ENCODE results near the gene IL16. TPM values are rescaled to one million over a fixed set of nuclear protein-coding genes. Genes with fewer than 3 reads are reported as not detected.

The IL16 gene
- total RNA-seq, 2 experiments from 2014 or later, result 80.8 to 83.2 TPM

DNA sequence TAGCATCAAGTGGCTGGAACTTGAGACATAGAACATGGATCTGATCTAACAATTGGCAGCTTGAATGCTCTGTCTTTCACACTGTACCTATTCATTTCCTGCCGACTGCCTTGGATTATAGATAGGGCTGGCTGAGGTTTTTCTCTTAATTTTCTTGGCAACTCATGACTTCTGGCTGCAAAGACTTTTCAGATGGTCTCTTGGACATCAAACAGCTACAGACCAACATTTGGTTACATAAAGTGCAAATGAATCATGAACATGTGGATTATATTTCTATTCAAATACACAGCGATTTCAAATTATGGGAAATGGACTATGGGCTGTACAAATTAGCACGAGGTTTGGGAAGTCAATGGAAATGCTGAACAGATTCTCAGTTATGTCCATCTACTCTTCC, 26.2 kb upstream of the IL16 start:
- CTCF ChIA-PET, result interaction anchor here (0.6 to 1.3 kb wide), 2 partner anchors 41 to 96 kb away, joined by 4 read pairs; no protein-coding TSS in a partner anchor
- POLR2A ChIA-PET, result no interaction called here

DNA sequence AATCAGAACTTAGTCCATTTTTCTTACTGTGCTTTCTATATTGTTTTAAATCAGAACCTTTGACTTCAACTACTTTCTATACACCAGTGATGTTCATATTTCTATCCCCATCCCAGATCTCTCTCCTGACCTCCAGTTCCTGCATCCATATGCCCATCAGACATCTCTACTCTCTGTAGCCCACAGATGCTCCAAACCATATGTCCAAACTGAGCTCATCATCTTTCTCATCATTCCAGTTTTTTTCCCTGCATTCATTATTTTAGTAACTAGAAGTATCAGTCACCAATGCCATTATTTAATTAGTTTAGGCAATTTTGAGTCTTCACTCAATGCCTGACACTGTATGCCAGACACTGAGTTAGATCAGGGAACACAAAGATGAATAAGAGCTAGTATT, 25.4 kb upstream of the IL16 start:
- POLR2A ChIA-PET, result no interaction called here
- CTCF ChIA-PET, result interaction anchor here (0.6 to 1.3 kb wide), 2 partner anchors 42 to 95 kb away, joined by 4 read pairs; no protein-coding TSS in a partner anchor

DNA sequence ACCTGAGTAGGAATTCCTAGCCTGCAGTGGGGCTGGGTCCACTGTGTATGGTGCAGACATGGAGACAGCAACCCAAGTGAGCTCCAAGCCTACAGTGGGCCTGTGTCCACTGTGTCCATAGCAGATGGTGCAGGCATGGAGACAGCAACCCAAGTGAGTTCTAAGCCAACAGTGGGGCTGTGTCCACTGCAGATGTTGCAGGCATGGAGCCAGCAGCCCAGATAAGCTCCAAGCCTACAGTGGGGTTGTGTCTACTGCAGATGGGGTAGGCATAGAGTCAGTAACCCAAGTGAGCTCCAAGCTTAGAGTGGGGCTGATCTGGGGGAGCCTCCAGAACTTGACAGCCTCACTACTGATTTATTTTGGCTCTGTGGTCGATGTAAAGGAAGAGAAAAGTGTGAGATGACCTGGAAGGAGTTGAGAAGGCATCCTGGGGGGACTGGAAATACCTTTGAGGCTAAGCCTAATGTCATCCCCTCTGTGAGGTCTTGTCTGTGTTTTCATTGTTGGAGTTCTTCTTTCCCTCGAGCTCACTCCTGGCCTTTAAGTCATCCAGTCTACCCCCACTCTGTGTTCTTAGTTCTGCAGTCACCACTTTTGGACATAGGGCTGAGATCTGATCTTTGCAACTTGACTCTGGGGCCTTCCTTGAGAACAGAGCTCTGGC, 22.4 kb upstream of the IL16 start:
- CTCF ChIA-PET, result interaction anchor here (2.1 kb wide), 1 partner anchor 92 kb away, joined by 7 read pairs; no protein-coding TSS in a partner anchor
- POLR2A ChIA-PET, result no interaction called here

DNA sequence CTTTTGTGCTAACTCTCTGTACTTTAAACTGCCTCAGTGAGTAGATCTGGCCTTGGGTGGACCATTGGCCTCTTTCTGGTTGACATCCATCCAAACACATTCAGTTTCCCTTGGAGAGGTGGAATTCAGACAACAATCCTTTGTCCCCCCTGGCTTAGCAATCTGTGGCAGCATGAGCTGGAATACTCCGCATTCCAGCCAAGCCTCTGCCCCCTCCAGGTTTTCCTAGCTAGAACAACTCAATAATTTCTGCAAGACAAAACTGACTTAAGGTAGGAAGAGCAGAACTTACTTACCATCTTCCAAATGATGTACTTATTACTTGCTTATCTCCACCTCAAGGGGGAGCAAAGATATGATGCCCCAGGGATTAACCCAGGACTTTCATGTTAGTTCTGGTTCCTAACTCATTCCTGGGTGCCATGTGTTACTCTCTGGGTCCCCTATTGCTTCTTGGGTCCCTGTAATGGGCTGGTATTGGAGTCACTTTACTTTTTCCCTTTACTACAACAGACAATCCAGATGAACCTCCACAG, 21.8 kb upstream of the IL16 start:
- POLR2A ChIA-PET, result no interaction called here
- CTCF ChIA-PET, result interaction anchor here (0.6 to 2.1 kb wide), 2 partner anchors 91 to 169 kb away, joined by 5 to 7 read pairs; no protein-coding TSS in a partner anchor

DNA sequence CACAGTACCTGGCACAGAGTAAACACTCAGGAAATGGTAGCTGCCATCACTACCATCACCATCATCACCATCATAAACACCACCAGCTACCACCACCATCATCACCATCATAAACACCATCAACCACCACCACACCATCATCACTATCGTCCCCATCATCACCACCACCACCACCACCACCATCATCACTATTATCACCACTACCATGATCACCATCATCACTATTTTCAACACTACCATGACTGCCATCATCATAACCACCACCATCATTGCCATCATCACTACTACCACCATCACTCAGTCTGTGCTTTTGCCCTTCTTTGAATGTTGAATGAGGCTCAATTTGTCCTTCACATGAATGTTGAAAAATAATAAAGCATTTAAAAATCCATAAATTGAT, 21.2 kb upstream of the IL16 start:
- CTCF ChIA-PET, result interaction anchor here (2.1 kb wide), 1 partner anchor 91 kb away, joined by 7 read pairs; no protein-coding TSS in a partner anchor

DNA sequence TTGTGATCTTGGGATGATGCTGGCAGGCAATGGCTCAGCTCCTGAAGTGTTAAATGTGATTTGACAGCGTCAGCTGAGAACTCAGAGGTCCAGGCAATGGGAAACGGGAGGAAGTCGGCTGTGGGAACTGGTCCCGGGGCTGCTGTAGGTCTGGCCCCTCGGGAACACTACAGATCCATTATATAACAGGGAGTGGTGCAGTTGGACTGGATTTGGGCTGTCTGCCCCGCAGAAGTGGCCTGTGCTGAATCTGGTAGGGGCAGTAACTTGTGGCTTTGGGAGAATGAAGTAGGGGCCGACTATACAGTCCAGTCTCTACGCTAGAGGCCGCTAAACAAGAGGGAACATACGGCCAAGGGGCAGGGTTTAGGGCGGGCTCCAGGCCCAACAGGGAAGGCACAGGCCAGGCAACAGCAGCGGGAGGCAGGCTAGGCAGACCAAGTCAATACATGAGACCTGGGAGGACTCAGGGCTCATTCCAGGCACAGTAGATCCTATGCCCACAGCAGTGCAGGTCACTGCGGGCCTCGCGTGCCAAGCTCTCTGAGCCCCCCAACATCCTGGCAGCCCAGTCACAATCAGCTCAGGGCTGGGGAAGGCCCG, 20.3 kb upstream of the IL16 start:
- CTCF ChIA-PET, result interaction anchor here (1.0 to 2.1 kb wide), 2 partner anchors 13 to 90 kb away, joined by 3 to 7 read pairs; no protein-coding TSS in a partner anchor
- POLR2A ChIA-PET, result no interaction called here

More for the DNA sequence above, 21.2 kb upstream of the IL16 start:
- POLR2A ChIA-PET, result no interaction called here

DNA sequence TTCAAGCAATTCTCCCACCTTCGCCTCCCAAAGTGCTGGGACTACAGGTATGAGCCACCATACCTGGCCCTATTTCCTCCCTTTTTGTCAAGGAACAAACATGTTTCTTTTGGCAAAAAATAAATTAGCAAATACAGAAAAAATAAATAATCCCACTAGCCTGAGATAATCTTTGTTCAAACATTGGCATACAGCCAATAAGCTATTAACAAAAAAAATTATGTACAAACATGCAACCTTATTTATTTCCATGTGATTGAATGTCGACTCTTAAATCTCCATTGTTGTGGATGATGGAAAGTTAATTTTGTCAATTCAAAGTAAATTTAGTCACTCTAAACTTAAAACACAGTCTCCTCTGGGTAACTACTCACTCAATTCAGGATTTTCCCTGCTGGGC, 18.3 kb upstream of the IL16 start:
- ChIA-PET CTCF (interaction anchor here (1.3 kb wide), 1 partner anchor 88 kb away, joined by 3 read pairs; no protein-coding TSS in a partner anchor), POLR2A (no interaction called here)

DNA sequence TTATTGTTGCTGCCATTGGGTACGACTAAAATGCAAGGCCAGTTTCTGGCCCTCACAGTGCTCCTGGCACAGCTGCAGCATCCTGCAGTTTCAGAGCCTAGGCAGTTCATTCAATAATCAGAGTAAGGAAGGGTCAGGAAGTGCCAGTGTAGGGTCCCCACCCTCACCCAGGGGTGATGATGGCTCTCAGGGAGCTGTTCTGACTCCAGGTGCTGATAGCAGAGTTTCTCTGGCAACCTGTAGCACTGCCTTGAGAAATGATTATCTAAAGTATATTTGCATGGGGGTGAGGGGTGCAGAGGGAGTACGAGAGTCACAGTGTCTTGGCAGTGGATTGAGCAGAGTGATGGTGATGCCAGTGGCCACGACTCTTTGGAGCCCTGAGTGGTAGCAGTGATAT, 15.5 kb upstream of the IL16 start:
- ChIA-PET CTCF (no interaction called here), POLR2A (no interaction called here)

DNA sequence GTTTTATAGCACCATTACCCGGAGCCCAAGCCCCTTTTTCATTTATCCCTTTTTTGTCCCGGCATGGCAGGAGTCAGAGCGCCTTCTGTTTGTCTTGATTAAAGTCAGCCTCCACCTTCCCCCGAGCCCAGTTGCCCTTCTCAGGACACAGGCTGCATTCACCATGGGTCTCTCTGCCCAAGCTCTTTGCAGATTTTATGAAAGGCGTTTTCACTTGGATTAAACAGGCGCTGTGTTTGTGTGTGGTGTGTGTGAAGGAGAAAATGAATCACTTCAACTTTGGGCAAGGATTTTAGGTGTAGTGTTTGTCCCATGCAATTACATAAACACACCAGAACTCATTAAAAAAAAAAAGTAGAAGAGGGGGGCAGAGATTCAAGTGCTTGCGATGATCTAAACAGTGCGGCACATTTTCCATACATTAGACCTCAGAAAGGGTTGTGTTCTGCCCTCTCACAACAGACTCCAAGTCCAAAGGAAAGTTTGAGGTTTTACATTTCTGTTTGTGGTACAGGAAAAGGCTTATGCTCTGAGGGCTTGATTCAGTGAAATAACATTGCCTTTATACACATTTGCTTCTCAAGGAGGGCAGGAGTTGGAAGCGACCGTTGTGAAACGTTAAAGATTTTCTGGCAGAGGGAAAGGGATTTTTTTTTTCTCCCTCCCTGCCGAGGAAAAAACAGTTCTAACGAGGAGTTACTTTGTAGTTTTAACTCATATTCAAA, 14.5 kb upstream of the IL16 start:
- POLR2A ChIA-PET, result no interaction called here
- CTCF ChIA-PET, result no interaction called here

DNA sequence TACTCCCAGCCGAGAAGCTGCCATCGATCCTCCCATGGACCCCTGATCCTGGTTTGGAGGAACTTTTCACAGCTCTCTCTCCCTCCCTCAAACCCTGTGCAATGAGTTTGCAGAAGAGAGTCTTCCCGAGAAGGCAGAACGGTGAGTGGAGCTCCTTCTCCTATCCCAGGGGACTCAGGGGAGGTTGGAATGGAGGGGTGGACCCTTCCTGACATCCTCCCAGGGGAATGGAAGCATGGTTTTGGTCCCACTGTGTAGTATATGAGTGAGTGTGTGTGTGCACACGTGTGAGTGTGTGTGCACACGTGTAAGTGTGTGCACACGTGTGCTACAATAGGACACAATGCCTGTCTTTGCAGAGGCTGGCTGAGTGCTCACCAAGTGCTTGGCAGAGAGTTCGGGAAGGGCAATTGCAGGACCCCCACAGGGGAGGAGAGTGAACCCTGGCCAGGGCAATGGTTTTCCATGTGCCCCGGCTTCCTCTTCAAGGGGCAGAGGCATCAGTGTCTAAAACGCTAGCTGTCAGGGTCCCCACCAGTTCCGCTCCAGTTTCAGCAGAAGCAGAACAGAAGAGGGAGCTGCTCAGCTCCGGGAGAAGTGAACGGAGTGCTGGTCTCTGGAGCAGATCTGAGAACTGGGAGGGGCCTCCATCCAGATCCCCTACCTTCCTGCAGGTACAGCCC, 13.8 kb upstream of the IL16 start:
- ChIA-PET CTCF (no interaction called here), POLR2A (no interaction called here)

DNA sequence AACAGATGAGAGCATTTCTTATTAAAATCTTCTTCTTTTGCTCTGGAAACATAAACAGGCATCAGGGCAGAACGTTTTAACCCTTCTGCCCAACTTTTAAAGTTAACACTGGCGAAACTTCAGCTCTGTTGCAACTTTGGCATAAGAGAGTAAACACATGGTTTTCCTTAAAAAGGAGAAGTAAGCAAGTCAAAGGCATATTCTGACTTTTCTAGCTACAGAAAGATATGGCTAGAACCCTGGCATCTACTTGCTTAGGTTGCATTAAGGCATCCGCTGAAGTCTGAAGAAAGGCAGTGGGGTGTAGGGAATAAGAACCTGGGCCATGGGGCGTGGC, 13.3 kb upstream of the IL16 start:
- ChIA-PET CTCF (no interaction called here), POLR2A (no interaction called here)

DNA sequence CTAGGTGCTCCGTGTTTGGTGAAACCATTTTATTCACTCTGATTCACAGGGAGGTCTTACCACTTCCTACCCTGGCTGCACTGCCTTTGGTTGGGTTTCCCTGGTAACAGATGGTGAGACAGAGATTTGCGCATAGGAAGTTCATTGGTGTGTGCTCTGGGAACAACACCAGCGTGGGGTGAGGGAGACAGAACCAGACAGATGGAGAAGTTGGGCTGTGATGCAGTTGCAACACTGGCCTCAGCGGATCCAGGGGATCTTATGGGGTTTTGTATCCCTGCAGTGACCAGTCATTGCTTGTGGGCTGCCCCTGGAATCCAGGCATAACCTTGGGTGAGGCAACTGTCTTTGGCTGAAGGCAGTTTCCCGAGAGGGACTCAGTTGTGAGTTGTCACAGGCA, 12.5 kb upstream of the IL16 start:
- POLR2A ChIA-PET, result no interaction called here
- CTCF ChIA-PET, result no interaction called here

DNA sequence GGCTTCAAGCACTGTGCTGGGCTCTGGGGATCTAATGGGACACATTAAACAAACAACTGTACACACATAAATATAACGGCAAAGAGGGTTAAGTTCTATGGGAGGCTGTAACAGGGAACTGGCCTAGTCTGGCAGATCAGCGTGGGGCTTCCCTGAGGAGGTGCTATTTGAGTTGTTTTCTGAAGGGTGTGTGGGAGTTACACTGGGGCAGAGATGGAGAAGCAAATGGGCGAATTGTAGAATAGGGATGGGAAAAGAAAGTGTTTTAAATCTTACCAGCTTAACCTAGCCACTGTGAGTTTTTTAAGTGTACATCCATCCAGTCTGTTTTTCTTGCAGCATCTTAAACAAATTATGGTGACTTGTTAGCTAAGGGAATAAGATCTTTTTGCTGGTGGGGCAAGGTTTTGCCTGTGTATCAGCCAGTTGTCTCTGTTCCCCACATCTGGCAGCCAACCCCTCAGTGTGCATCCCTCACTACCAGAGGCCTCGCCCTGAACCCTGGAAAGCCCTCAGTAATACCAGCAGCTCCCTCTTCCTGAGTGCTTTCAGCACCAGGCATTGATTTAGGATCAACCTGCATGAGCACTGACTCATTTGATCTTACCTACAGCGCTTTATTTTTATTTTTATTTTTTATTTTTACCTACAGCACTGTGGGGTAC, 10.9 kb upstream of the IL16 start:
- POLR2A ChIA-PET, result no interaction called here
- CTCF ChIA-PET, result no interaction called here

DNA sequence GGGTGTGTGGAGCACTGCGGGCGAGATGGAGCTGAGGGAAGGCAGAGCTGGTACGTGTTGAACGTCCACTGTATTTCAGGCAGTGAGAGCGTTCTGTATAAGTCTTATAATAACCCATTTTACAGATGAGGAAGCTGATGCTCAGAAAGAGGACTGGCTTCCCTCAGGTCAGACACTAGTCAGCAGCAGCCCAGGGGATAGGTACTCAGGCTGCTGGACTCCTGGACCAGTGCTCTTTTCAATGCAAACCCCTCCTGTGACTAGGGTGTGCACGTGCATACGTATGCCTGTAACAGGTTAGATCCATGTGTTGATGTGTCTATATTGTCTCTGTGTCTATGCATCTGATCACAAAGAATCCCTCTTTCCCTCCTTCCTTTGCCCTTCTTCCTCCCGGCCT, 8.3 kb upstream of the IL16 start:
- POLR2A ChIA-PET, result no interaction called here
- CTCF ChIA-PET, result interaction anchor here (1.1 kb wide), 1 partner anchor 12 kb away, joined by 3 read pairs; no protein-coding TSS in a partner anchor

DNA sequence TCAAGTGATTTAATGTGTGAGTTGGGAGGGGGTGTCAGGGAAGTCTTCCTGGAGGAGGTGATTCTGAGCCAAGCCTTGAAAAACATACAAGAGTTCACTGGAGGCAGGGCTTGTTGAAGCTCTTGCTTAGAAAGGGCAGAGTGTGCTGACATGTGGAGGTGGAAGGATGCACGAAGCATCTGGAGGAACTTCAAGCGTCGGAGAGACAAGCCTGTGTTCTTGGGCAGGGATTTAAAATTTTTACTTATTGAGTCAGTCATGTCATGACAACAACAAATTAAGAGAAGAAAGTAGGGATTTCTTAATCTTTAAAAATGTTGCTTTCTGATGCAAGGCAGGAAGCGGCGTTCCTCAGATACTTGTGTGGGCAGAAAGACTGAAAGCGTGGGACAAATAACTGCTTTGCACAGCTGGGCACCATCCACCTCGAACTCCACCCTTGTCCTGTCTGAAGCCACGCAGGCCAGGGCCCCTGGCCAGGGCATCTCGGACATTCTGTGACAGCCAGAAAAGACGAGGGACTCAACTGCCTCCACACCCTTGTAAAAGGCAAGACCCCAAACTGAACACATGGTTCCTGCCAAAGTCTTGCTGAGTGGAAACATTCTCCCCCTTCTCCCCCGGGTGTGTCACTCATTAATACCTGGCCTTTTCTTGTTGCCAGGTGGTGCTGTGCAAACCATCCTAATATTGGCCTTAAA, 6.9 kb upstream of the IL16 start:
- POLR2A ChIA-PET, result no interaction called here
- CTCF ChIA-PET, result interaction anchor here (1.1 kb wide), 1 partner anchor 14 kb away, joined by 3 read pairs; no protein-coding TSS in a partner anchor

DNA sequence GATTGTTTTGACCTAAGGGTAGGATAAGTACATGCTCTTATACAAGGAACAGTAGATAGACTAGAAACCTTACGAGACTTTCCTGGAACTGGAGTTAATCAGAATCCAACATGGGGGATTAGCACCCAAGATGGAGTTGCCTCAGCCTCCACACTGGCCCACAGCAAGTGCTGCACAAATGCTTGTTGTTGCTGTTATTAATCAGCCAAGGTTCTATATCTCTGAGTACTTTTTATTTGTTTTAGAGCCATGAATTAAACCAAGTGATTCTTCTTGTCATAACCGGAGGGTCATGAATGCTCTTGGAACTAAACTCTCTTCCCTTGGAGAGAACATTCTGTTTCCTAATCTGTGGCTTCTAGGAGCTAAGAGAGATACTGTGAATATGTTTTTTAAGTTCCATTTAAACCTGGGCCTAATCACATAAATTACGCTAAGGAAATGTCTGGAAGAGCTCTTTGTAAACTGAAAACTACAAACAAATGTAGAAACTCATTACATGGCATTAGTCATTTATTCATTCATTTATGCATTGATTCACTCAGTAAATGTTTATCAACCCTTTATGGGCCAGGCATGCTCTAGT, 5.7 kb upstream of the IL16 start:
- ChIA-PET CTCF (no interaction called here), POLR2A (no interaction called here)

DNA sequence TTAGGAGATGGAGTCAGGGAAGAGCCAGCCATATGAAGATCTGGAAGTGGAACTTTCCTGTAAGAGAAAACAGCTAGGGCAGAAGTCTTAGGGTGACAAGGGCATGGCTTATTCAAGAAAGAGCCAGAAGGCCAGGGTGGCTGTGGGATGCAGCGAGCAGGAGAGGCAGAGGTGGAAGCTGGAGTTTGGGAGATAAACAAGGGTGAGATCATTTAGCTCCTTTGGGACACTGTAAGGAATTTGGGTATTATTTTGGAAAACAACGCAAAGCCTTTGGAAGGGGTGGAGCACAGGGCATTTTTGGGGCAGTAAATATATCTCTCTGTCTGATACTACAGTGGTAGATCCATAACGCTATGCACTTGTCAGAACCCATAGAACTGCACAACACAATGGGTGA, 5.0 kb upstream of the IL16 start:
- CTCF ChIA-PET, result interaction anchor here (0.6 kb wide), 1 partner anchor 1607 kb away, joined by 3 read pairs; no protein-coding TSS in a partner anchor
- POLR2A ChIA-PET, result no interaction called here

DNA sequence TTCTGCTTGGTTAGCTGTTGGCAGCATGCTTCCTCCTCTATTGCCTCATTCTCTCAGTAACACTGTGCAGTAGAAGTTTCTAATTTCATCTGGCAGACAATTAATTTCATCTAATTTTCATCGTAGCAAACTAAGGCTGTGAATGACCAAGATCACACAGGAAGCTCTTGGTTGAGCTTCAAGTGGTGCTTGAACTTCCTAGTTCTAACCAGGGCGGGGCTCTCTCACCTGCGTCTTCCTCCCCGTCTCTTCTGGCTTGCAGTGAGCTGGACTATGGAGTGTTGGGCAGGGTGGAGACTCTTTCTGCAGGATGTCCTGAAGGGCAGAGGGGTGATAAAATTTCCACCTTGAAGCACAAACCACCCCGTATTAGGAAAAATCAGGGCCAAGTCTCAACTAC, 2.0 kb upstream of the IL16 start:
- CTCF ChIA-PET, result no interaction called here
- POLR2A ChIA-PET, result no interaction called here

Data from activated CD8-positive, alpha-beta memory T cell treated with anti-CD3 and anti-CD28 coated beads for 36 hours (primary cell).